Endothelial cell of umbilical vein (primary cell): Measurements from ENCODE around the gene PIK3R2. TPM values are rescaled to one million over a fixed set of nuclear protein-coding genes. Genes with fewer than 3 reads are reported as not detected.

ENCODE experiments used
- BruUV-seq: library from RNA; stranded (reverse); fragments of 400-500 nt; replicated peaks from 2 replicates; lab custom pipeline; 2021; lab: Mats Ljungman, UMichigan
- CTCF ChIA-PET: fragments of 300-600, 350-600 bp; sonication (Branson Sonifier 250); formaldehyde crosslinking; loops from one replicate; lab custom pipeline; 2021; ENCODE audit warnings: antibody characterized with exemption, inconsistent platforms; lab: Charles Lee
- POLR2A ChIA-PET: fragments of 300-600, 350-600 bp; sonication (Branson Sonifier 250); formaldehyde crosslinking; loops from one replicate; lab custom pipeline; 2021; ENCODE audit warnings: antibody characterized with exemption, inconsistent platforms; lab: Charles Lee
- DNase-seq: peaks from one replicate; pipeline ENCODE4 v3.0.0-alpha.2; 2011; ENCODE audit warnings: low read depth, low spot score
- FAIRE-seq: peaks from 2 replicates; lab custom pipeline; 2011; peaks lifted over from hg19 to GRCh38; lab: Jason Lieb, UNC
- H2AFZ ChIP-seq: 2 replicates; pipeline ENCODE4 v1.6.0; 2012; ENCODE audit warnings: low read depth, low read length, control low read depth, inconsistent platforms
- H3K27ac ChIP-seq: 2 replicates; pipeline ENCODE4 v1.5.1; 2011; ENCODE audit warnings: low read depth, mild to moderate bottlenecking, control low read depth, low read length, moderate library complexity; ENCODE audit not compliant: insufficient read depth
- H3K27me3 ChIP-seq, 2 experiments: 2 replicates each; pipeline versions ENCODE4 v1.6.0 to v1.6.1; 2011; ENCODE audit warnings: low read length in 2 of 2, mixed read lengths in 1 of 2; ENCODE audit not compliant: control insufficient read depth in 2 of 2, insufficient read depth in 2 of 2
- H3K36me3 ChIP-seq, 2 experiments: 2 replicates in 1 of 2; 3 replicates in 1 of 2; pipeline ENCODE4 v1.5.1; 2011; ENCODE audit warnings: low read length in 2 of 2, mild to moderate bottlenecking in 1 of 2, moderate library complexity in 1 of 2; ENCODE audit not compliant: control insufficient read depth in 2 of 2, insufficient read depth in 2 of 2; ENCODE audit errors: extremely low read depth in 1 of 2
- H3K4me1 ChIP-seq: 3 replicates; pipeline ENCODE4 v1.5.1; 2011; ENCODE audit warnings: mild to moderate bottlenecking, low read length; ENCODE audit not compliant: control insufficient read depth, insufficient read depth; ENCODE audit errors: extremely low read depth
- H3K4me2 ChIP-seq: 2 replicates; pipeline ENCODE4 v1.6.1; 2011; ENCODE audit warnings: low read length, control low read depth, mixed read lengths; ENCODE audit not compliant: insufficient read depth
- H3K4me3 ChIP-seq, 3 experiments: fragments of 200-600 bp in 1 of 3; sonication (generic), shearing (Covaris generic) in 1 of 3; replicated peaks in 1 of 3; 2 replicates each; pipeline ENCODE4 v1.5.1; 2011 to 2016; ENCODE audit warnings: control low read depth in 3 of 3, low read length in 3 of 3, mild to moderate bottlenecking in 2 of 3, inconsistent platforms in 1 of 3, low read depth in 1 of 3, moderate library complexity in 1 of 3; ENCODE audit not compliant: insufficient read depth in 1 of 3
- H3K79me2 ChIP-seq: 2 replicates; pipeline ENCODE4 v1.6.0; 2012; ENCODE audit warnings: low read length, inconsistent platforms; ENCODE audit not compliant: control insufficient read depth, insufficient read depth
- H3K9ac ChIP-seq: replicated peaks from 2 replicates; pipeline ENCODE3; 2011; ENCODE audit warnings: low read length, control low read depth; ENCODE audit not compliant: insufficient read depth; ENCODE audit errors: extremely low read depth
- H3K9me1 ChIP-seq: replicated peaks from 3 replicates; pipeline ENCODE4 v1.6.0; 2011; ENCODE audit warnings: mild to moderate bottlenecking, low read length; ENCODE audit not compliant: control insufficient read depth, insufficient read depth; ENCODE audit errors: extremely low read depth
- H3K9me3 ChIP-seq: replicated peaks from 2 replicates; pipeline ENCODE4 v1.5.1; 2012; ENCODE audit warnings: low read length, inconsistent platforms; ENCODE audit not compliant: control insufficient read depth, insufficient read depth
- H4K20me1 ChIP-seq: replicated peaks from 2 replicates; pipeline ENCODE3; 2011; ENCODE audit warnings: mild to moderate bottlenecking, low read length; ENCODE audit not compliant: control insufficient read depth, insufficient read depth; ENCODE audit errors: extremely low read depth
- EZH2 ChIP-seq: IDR thresholded peaks from 2 replicates; pipeline ENCODE4 v1.6.1; 2012; ENCODE audit warnings: borderline replicate concordance, low read depth, mild to moderate bottlenecking, moderate library complexity, low read length, inconsistent platforms; ENCODE audit not compliant: severe bottlenecking
- FOS ChIP-seq: IDR thresholded peaks from 2 replicates; pipeline ENCODE4 v1.6.1; 2011; ENCODE audit warnings: mild to moderate bottlenecking, low read length, moderate library complexity, borderline replicate concordance; ENCODE audit not compliant: insufficient read depth
- GATA2 ChIP-seq: IDR thresholded peaks from 2 replicates; pipeline ENCODE4 v1.7.0; 2011; ENCODE audit warnings: low read depth, mild to moderate bottlenecking, moderate library complexity, mixed read lengths, low read length; ENCODE audit not compliant: insufficient read length, insufficient read depth
- dilution Hi-C: fragments of 300-500 bp; cut with MboI; formaldehyde crosslinking; loops from one replicate; pipeline ENCODE4 v1.15.0; 2019; ENCODE audit warnings: low sequenced_read_pairs; ENCODE audit not compliant: extremely low pct_ligation_motif_present
- intact Hi-C: fragments of 100-400 bp; cut with micrococcal nuclease; formaldehyde crosslinking; loops from one replicate; pipeline ENCODE4 v1.10.0; 2022
- polyA plus RNA-seq, 4 experiments: library from polyadenylated mRNA; depleted of rRNA in 3 of 4; stranded (reverse) in 3 of 4; unstranded in 1 of 4; fragments of >200 nt; gene quantifications; 2 replicates each; pipeline versions ENCODE4 v1.2.1 to v1.2.3, GENCODE V29; 2011 to 2012; ENCODE audit warnings: missing spikeins in 1 of 4
- total RNA-seq: library from RNA; stranded (reverse); gene quantifications from 2 replicates; pipeline ENCODE4 v1.2.3, GENCODE V29; 2021
- TF ChIP-seq, protein P1 (sequence below): IDR thresholded peaks from 2 replicates; pipeline ENCODE4 v1.6.1; 2011; ENCODE audit not compliant: insufficient read depth, insufficient read length

The PIK3R2 gene
- total and polyA plus RNA-seq, 2 donors (not counting 3 experiments of a cell fraction or from before 2014, with no cell fraction given): 8.1 to 15.2 TPM

DNA sequence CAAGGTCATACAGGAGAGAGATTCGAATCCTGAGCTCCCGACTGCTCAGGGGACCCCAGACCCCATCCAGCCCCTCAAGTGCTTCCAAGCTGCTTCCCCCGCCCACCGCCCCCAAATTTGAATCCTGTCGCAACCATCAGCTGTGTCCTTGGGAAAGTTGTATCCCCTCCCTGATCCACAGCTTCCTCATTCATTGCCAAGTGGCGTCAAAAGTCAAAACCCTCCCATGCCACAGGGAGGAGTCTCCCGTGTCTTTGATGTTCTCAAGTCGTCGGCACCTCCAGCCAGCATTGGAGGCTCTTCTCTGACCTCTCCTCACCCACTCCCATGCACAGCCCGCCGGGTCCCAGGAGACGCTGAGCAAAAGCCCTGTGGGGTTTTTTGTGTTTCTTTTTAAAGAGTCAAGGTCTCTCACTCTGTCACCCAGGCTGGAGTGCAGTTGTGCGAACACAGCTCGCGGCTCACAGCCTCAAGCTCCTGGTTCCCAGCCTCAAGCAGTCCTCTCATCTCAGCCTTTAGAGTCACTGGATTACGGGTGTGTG, 17.8 kb downstream of the PIK3R2 start:
- Histone ChIP-seq H4K20me1 (no peaks in the 10 kb centered on the region), H3K4me2 (no peak overlapping the region), H2AFZ (no peak overlapping the region), H3K9me3 (no peaks in the 10 kb centered on the region), H3K9ac (no peak overlapping the region), H3K27me3 (peaks cover 0 to 2% of the 10 kb centered on the region in 2 experiments), H3K4me1 (peaks cover 3% of the 10 kb centered on the region), H3K4me3 (no peak overlapping the region), H3K9me1 (no peaks in the 10 kb centered on the region), H3K27ac (no peak overlapping the region), H3K36me3 (peaks cover 8 to 20% of the 10 kb centered on the region in 2 experiments), H3K79me2 (no peaks in the 10 kb centered on the region)
- dilution Hi-C loops: no loop called here
- no peak for TF ChIP-seq FOS
- TF ChIP-seq, protein P1, sequence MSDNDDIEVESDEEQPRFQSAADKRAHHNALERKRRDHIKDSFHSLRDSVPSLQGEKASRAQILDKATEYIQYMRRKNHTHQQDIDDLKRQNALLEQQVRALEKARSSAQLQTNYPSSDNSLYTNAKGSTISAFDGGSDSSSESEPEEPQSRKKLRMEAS: no peak
- TF ChIP-seq EZH2: no peak
- FAIRE-seq (no peak), DNase-seq (no peak)
- ChIA-PET POLR2A (no interaction called here), CTCF (interaction anchor here (0.6 to 2.0 kb wide), 4 partner anchors 10 to 210 kb away, joined by 4 to 28 read pairs (median 11); no protein-coding TSS in a partner anchor)
- intact Hi-C loops: no loop called here
- BruUV-seq: no TSS peak

DNA sequence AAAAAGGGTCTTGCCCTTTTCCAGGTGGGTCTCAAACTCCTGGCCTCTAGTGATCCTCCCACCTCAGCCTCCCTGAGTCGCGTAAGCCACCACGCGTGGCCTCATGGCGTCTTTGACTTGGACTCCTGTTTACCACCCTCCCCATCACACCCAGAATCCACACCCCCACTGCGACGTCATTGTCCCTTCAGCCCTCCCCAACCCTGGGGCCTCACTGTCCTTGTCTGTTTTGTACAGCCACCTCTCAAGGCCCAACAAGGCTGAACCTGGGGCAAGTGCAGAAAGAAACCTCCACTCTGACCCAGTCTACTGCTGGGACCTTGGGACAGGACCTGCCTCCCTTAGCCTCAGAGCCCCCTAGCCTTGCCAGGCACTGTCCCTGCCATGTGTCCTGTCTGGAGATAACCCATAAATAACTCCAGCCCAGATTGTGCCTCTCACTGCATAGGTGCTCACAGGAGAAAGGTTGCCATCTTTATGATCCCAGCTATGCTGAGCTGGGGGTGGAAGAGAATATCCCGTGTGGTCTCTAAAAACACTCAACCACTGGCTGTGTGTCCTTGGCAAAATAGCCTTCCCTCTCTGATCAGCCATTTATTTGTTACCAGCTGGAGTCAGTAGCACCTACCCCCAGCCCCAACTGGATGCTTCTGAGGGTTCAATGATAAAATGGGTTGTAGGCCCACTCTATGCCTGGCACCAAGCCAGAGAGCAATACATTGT, 18.8 kb downstream of the PIK3R2 start:
- FAIRE-seq (no peak), DNase-seq (no peak)
- dilution Hi-C loops (no loop called here), intact Hi-C loops (no loop called here)
- H3K36me3 ChIP-seq: peaks cover 8 to 15% of the 10 kb centered on the region in 2 experiments
- no peak overlapping the region for H3K4me2 ChIP-seq
- H3K9me3 ChIP-seq: no peaks in the 10 kb centered on the region
- peaks cover 3% of the 10 kb centered on the region for H3K4me1 ChIP-seq
- H4K20me1 ChIP-seq: no peaks in the 10 kb centered on the region
- H2AFZ ChIP-seq: no peak overlapping the region
- H3K9me1 ChIP-seq: no peaks in the 10 kb centered on the region
- BruUV-seq: no TSS peak
- no peak overlapping the region for H3K9ac ChIP-seq
- CTCF ChIA-PET: interaction anchor here (1.0 to 2.0 kb wide), 3 partner anchors 11 to 59 kb away, joined by 6 to 28 read pairs (median 7); no protein-coding TSS in a partner anchor
- H3K79me2 ChIP-seq: no peaks in the 10 kb centered on the region
- TF ChIP-seq FOS: no peak
- TF ChIP-seq GATA2: no peak
- no peak overlapping the region for H3K4me3 ChIP-seq
- POLR2A ChIA-PET: no interaction called here
- H3K27ac ChIP-seq: no peak overlapping the region
- H3K27me3 ChIP-seq: peaks cover 0 to 2% of the 10 kb centered on the region in 2 experiments
